ENCODE results near the gene TAC1.
"Not testable (repeated sequence)": the region's sequence is repeated elsewhere in the genome, so short reads cannot be mapped to it uniquely, and the experiment has no call there.

GRCh38 chr7:97786398-97786797, 54.5 kb downstream of the TAC1 start:
- TF ChIP-seq MTA3 (IDR thresholded peaks at IDR 0.05; ENCODE audit: borderline replicate concordance, low read length); TARDBP (IDR thresholded peaks at IDR 0.05; ENCODE audit: borderline replicate concordance); CBX5 (IDR thresholded peaks at IDR 0.05; ENCODE audit: low read depth); CREM (IDR thresholded peaks at IDR 0.05; ENCODE audit: low read depth); CTCF (IDR thresholded peaks at IDR 0.05 in 2 of 3, conservative IDR thresholded peaks at IDR 0.05 in 1 of 3; ENCODE audit: control insufficient read depth in 2 of 3, extremely low read depth in 1 of 3, insufficient read depth in 1 of 3, low read depth in 3 of 3, low read length in 3 of 3); POLR2A (IDR thresholded peaks at IDR 0.05; ENCODE audit: low read depth, low read length): not testable (repeated sequence)
